ENCODE measurements around the gene CHERP.

CHERP gene

GRCh38 chr19:16504271-16504670, 38.0 kb downstream of the CHERP start:
- no peak overlapping the region for H2AFZ ChIP-seq (ENCODE audit: low read length)
- H3K9me3 ChIP-seq (ENCODE audit: low read length), result no peaks in the 10 kb centered on the region
- no peaks in the 10 kb centered on the region for H3K79me2 ChIP-seq (ENCODE audit: insufficient read depth, low read length)
- H3K27ac ChIP-seq (ENCODE audit: low read depth, low read length, poor library complexity, severe bottlenecking), result no peak overlapping the region
- H3K4me1 ChIP-seq (ENCODE audit: insufficient read depth, low read length, severe bottlenecking), result no peaks in the 10 kb centered on the region
- H3K4me2 ChIP-seq (ENCODE audit: low read length), result no peak overlapping the region
- no peaks in the 10 kb centered on the region for H3K9me2 ChIP-seq (ENCODE audit: low read depth, low read length)
- H3K36me3 ChIP-seq (ENCODE audit: insufficient read depth, low read length), result peaks cover 44% of the 10 kb centered on the region
- H3F3A ChIP-seq (ENCODE audit: insufficient read depth, low read length), result no peaks in the 10 kb centered on the region
- H3K4me3 ChIP-seq (ENCODE audit: low read depth, low read length, poor library complexity, severe bottlenecking), result no peak overlapping the region
- H3K9ac ChIP-seq (ENCODE audit: low read length), result no peak overlapping the region
- no peak for TF ChIP-seq EZH2 (IDR thresholded peaks at IDR 0.05; ENCODE audit: borderline replicate concordance, low read length)
- TF ChIP-seq CTCF (IDR thresholded peaks at IDR 0.05; ENCODE audit: low read length), result no peak
- no peaks in the 10 kb centered on the region for H4K20me1 ChIP-seq (ENCODE audit: insufficient read depth, low read length)
- H3K27me3 ChIP-seq (ENCODE audit: insufficient read depth, low read length), result no peaks in the 10 kb centered on the region

GRCh38 chr19:16497837-16498236, 44.4 kb downstream of the CHERP start:
- Histone ChIP-seq H3K4me3 (ENCODE audit: low read depth, low read length, poor library complexity, severe bottlenecking) (no peak overlapping the region), H3K4me1 (ENCODE audit: insufficient read depth, low read length, severe bottlenecking) (peaks cover 26% of the 10 kb centered on the region)

GRCh38 chr19:16497042-16497441, 45.2 kb downstream of the CHERP start:
- H3K36me3 ChIP-seq (ENCODE audit: insufficient read depth, low read length), result peaks cover 8% of the 10 kb centered on the region; the same call in 1 of the 2 replicates
- no peaks in the 10 kb centered on the region for H3K79me2 ChIP-seq (ENCODE audit: insufficient read depth, low read length)
- H3K4me1 ChIP-seq (ENCODE audit: insufficient read depth, low read length, severe bottlenecking), result peaks cover 29% of the 10 kb centered on the region
- TF ChIP-seq EZH2 (IDR thresholded peaks at IDR 0.05; ENCODE audit: borderline replicate concordance, low read length), result no peak
- no peak for TF ChIP-seq CTCF (IDR thresholded peaks at IDR 0.05; ENCODE audit: low read length)
- H3K4me3 ChIP-seq (ENCODE audit: low read depth, low read length, poor library complexity, severe bottlenecking), result peak overlapping the region; percentile 69
- H4K20me1 ChIP-seq (ENCODE audit: insufficient read depth, low read length), result no peaks in the 10 kb centered on the region
- peak overlapping the region; percentile 76 for H3K4me2 ChIP-seq (ENCODE audit: low read length)
- peaks cover 4% of the 10 kb centered on the region; the same call in 1 of the 2 replicates for H3F3A ChIP-seq (ENCODE audit: insufficient read depth, low read length)
- peak overlapping the region; percentile 66 for H3K9ac ChIP-seq (ENCODE audit: low read length)
- peak overlapping the region; percentile 48 for H3K27ac ChIP-seq (ENCODE audit: low read depth, low read length, poor library complexity, severe bottlenecking)
- H3K9me2 ChIP-seq (ENCODE audit: low read depth, low read length), result no peaks in the 10 kb centered on the region
- H3K9me3 ChIP-seq (ENCODE audit: low read length), result no peaks in the 10 kb centered on the region
- no peak overlapping the region for H2AFZ ChIP-seq (ENCODE audit: low read length)
- H3K27me3 ChIP-seq (ENCODE audit: insufficient read depth, low read length), result no peaks in the 10 kb centered on the region

More at GRCh38 chr19:16497837-16498236, 44.4 kb downstream of the CHERP start:
- Histone ChIP-seq H2AFZ (ENCODE audit: low read length) (no peak overlapping the region), H3K27me3 (ENCODE audit: insufficient read depth, low read length) (no peaks in the 10 kb centered on the region), H3K9ac (ENCODE audit: low read length) (no peak overlapping the region), H3F3A (ENCODE audit: insufficient read depth, low read length) (peaks cover 4% of the 10 kb centered on the region; the same call in 1 of the 2 replicates), H3K9me2 (ENCODE audit: low read depth, low read length) (no peaks in the 10 kb centered on the region), H3K36me3 (ENCODE audit: insufficient read depth, low read length) (peaks cover 15% of the 10 kb centered on the region), H4K20me1 (ENCODE audit: insufficient read depth, low read length) (no peaks in the 10 kb centered on the region), H3K79me2 (ENCODE audit: insufficient read depth, low read length) (no peaks in the 10 kb centered on the region), H3K4me2 (ENCODE audit: low read length) (peak overlapping the region; percentile 14; the same call in 1 of the 2 replicates), H3K27ac (ENCODE audit: low read depth, low read length, poor library complexity, severe bottlenecking) (peak overlapping the region; percentile 48), H3K9me3 (ENCODE audit: low read length) (no peaks in the 10 kb centered on the region)
- TF ChIP-seq EZH2 (IDR thresholded peaks at IDR 0.05; ENCODE audit: borderline replicate concordance, low read length) (no peak), CTCF (IDR thresholded peaks at IDR 0.05; ENCODE audit: low read length) (no peak)
